ENCODE results near the gene ERF. TPM values are rescaled to one million over a fixed set of nuclear protein-coding genes. Genes with fewer than 3 reads are reported as not detected.

Gene ERF
- total and polyA plus RNA-seq, 7 experiments from 2014 or later = 2.8 to 105 (median 49.4) TPM

DNA sequence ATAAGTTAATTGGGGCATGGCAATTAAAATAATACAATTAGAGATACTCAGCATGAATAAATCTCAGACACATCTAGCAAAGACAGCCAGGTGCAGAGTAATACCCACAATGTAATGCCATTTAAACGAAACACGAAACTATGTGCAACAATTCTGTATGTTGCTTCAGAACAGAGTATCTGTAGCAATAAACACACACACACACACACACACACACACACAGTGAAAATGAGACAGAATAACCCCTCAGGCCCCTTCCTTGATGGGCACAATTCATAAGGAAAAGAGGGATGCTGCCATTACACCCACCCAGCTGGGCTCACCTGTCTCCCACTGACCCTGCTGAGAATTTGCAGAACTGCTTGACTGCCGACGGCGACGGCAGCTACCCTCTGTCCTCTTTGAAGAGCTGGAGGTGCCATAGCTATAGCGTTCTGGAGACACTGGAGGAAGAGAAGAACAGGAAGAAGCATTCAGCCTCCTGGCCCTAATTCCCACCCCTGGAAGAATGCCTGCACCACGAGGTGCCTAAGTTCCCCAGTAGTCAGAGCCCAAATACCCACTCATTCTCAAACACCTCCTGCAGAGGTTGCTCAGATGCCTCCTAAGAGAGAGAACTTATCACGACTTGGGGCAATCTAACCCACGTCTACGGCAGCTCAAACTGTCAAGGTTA lies 40.0 kb downstream of the ERF start:
- H3K9me3 ChIP-seq (ENCODE audit: control insufficient read depth in 2 of 3, low read length in 3 of 3) = no peaks in the 10 kb centered on the region
- H3K4me3 Mint-ChIP-seq = peak overlapping the region; percentile 89 to 99 (median 95)
- POLR2A ChIA-PET = interaction anchor here (1.3 to 8.0 kb wide), 7 partner anchors 9 to 102 kb away, joined by 3 to 84 read pairs (median 6); partner anchors contain the start of gene GSK3A
- peaks cover 10 to 34% (median 28%) of the 10 kb centered on the region in 5 donors for H3K36me3 Mint-ChIP-seq
- H3K27me3 ChIP-seq (ENCODE audit: control insufficient read depth in 2 of 2, insufficient read depth in 2 of 2, low read length in 2 of 2) = no peaks in the 10 kb centered on the region
- H3K36me3 ChIP-seq (ENCODE audit: control insufficient read depth in 2 of 3, insufficient read depth in 3 of 3, low read length in 3 of 3) = peaks cover 7 to 53% (median 17%) of the 10 kb centered on the region in 3 experiments
- peaks cover 47 to 61% of the 10 kb centered on the region in 2 donors for H3K4me1 ChIP-seq (ENCODE audit: control insufficient read depth in 2 of 2, insufficient read depth in 2 of 2, low read length in 2 of 2)
- peak overlapping the region; percentile 30 to 98 (median 88) for H3K27ac Mint-ChIP-seq
- H3K27ac ChIP-seq (ENCODE audit: low read depth, low read length) = peak overlapping the region; percentile 99
- H3K27me3 Mint-ChIP-seq = peaks cover 0 to 3% (median 0%) of the 10 kb centered on the region in 5 donors
- H3K4me1 Mint-ChIP-seq = peaks cover 56 to 78% (median 64%) of the 10 kb centered on the region in 7 donors
- CTCF ChIA-PET = interaction anchor here (1.0 to 2.3 kb wide), 4 partner anchors 13 to 82 kb away, joined by 3 to 8 read pairs (median 6); partner anchors contain the start of gene POU2F2
- ATAC-seq (no peak), DNase-seq (no peak)
- intact Hi-C loops (cut with micrococcal nuclease) = loop anchor here (5.0 to 10.0 kb wide), 2 partner anchors 182 to 330 kb away; partner anchors contain the start of gene ARHGEF1 (in 1 of the 2)
- peak overlapping the region; percentile 75 for H3K4me3 ChIP-seq (ENCODE audit: low read length)
- peaks cover 0 to 5% (median 0%) of the 10 kb centered on the region in 11 donors for H3K9me3 Mint-ChIP-seq

GRCh38 chr19:42212886-42213285 lies 42.0 kb downstream of the ERF start:
- H3K27me3 ChIP-seq (ENCODE audit: control insufficient read depth in 2 of 2, insufficient read depth in 2 of 2, low read length in 2 of 2) = no peaks in the 10 kb centered on the region
- peaks cover 0 to 3% (median 0%) of the 10 kb centered on the region in 5 donors for H3K27me3 Mint-ChIP-seq
- peaks cover 12 to 50% (median 39%) of the 10 kb centered on the region in 5 donors for H3K36me3 Mint-ChIP-seq
- peaks cover 0 to 5% (median 0%) of the 10 kb centered on the region in 11 donors for H3K9me3 Mint-ChIP-seq
- no peak overlapping the region for H3K4me3 ChIP-seq (ENCODE audit: low read length)
- peak overlapping the region; percentile 26 to 99 (median 78) for H3K4me3 Mint-ChIP-seq
- H3K4me1 ChIP-seq (ENCODE audit: control insufficient read depth in 2 of 2, insufficient read depth in 2 of 2, low read length in 2 of 2) = peaks cover 37 to 45% of the 10 kb centered on the region in 2 donors
- H3K4me1 Mint-ChIP-seq = peaks cover 58 to 79% (median 63%) of the 10 kb centered on the region in 7 donors
- DNase-seq (no peak), ATAC-seq (no peak)
- H3K27ac Mint-ChIP-seq = peak overlapping the region; percentile 40 to 84 (median 67)
- POLR2A ChIA-PET = interaction anchor here (0.7 to 8.0 kb wide), 2 partner anchors 13 to 136 kb away, joined by 3 to 56 read pairs; no protein-coding TSS in a partner anchor
- peaks cover 20 to 73% (median 30%) of the 10 kb centered on the region in 3 experiments for H3K36me3 ChIP-seq (ENCODE audit: control insufficient read depth in 2 of 3, insufficient read depth in 3 of 3, low read length in 3 of 3)
- H3K27ac ChIP-seq (ENCODE audit: low read depth, low read length) = peak overlapping the region; percentile 52
- no peaks in the 10 kb centered on the region for H3K9me3 ChIP-seq (ENCODE audit: control insufficient read depth in 2 of 3, low read length in 3 of 3)
- CTCF ChIA-PET = interaction anchor here (1.0 kb wide), 1 partner anchor 84 kb away, joined by 3 read pairs; no protein-coding TSS in a partner anchor
- intact Hi-C loops (cut with micrococcal nuclease) = loop anchor here in 1 of 2 donors (10.0 kb wide), 1 partner anchor 328 kb away; the partner anchor contains the start of gene ARHGEF1

GRCh38 chr19:42208612-42209011 lies 46.3 kb downstream of the ERF start:
- intact Hi-C loops (cut with micrococcal nuclease) = no loop called here
- H3K9me3 Mint-ChIP-seq = no peaks in the 10 kb centered on the region
- H3K4me3 Mint-ChIP-seq = peak overlapping the region in 5 of 10 donors; percentile 7 to 67 (median 22)
- CTCF ChIA-PET = no interaction called here
- peaks cover 21 to 50% (median 41%) of the 10 kb centered on the region in 5 donors for H3K36me3 Mint-ChIP-seq
- no peaks in the 10 kb centered on the region for H3K9me3 ChIP-seq (ENCODE audit: control insufficient read depth in 2 of 3, low read length in 3 of 3)
- no peaks in the 10 kb centered on the region for H3K27me3 ChIP-seq (ENCODE audit: control insufficient read depth in 2 of 2, insufficient read depth in 2 of 2, low read length in 2 of 2)
- H3K4me1 Mint-ChIP-seq = peaks cover 50 to 88% (median 62%) of the 10 kb centered on the region in 7 donors
- H3K4me3 ChIP-seq (ENCODE audit: low read length) = no peak overlapping the region
- ATAC-seq = no peak
- no peaks in the 10 kb centered on the region for H3K27me3 Mint-ChIP-seq
- H3K36me3 ChIP-seq (ENCODE audit: control insufficient read depth in 2 of 3, insufficient read depth in 3 of 3, low read length in 3 of 3) = peaks cover 15 to 83% (median 24%) of the 10 kb centered on the region in 3 experiments
- no peak overlapping the region for H3K27ac ChIP-seq (ENCODE audit: low read depth, low read length)
- DNase-seq = no peak
- POLR2A ChIA-PET = no interaction called here
- H3K27ac Mint-ChIP-seq = peak overlapping the region in 5 of 9 donors; percentile 40 to 89 (median 81)
- peaks cover 16 to 21% of the 10 kb centered on the region in 2 donors for H3K4me1 ChIP-seq (ENCODE audit: control insufficient read depth in 2 of 2, insufficient read depth in 2 of 2, low read length in 2 of 2)

- peak overlapping the region; percentile 36 to 93 (median 82) for H3K27ac Mint-ChIP-seq
- ChIA-PET CTCF (interaction anchor here (0.7 kb wide), 1 partner anchor 16 kb away, joined by 3 read pairs; no protein-coding TSS in a partner anchor), POLR2A (interaction anchor here (1.1 kb wide), 1 partner anchor 9 kb away, joined by 4 read pairs; no protein-coding TSS in a partner anchor)
- DNase-seq = no peak
- H3K9me3 Mint-ChIP-seq = no peaks in the 10 kb centered on the region
- H3K4me3 Mint-ChIP-seq = peak overlapping the region in 9 of 10 donors; percentile 10 to 67 (median 49)
- Histone ChIP-seq H3K4me3 (ENCODE audit: low read length) (no peak overlapping the region), H3K4me1 (ENCODE audit: control insufficient read depth in 2 of 2, insufficient read depth in 2 of 2, low read length in 2 of 2) (peaks cover 17 to 19% of the 10 kb centered on the region in 2 donors), H3K36me3 (ENCODE audit: control insufficient read depth in 2 of 3, insufficient read depth in 3 of 3, low read length in 3 of 3) (peaks cover 15 to 87% (median 22%) of the 10 kb centered on the region in 3 experiments), H3K9me3 (ENCODE audit: control insufficient read depth in 2 of 3, low read length in 3 of 3) (no peaks in the 10 kb centered on the region), H3K27ac (ENCODE audit: low read depth, low read length) (peak overlapping the region; percentile 12), H3K27me3 (ENCODE audit: control insufficient read depth in 2 of 2, insufficient read depth in 2 of 2, low read length in 2 of 2) (no peaks in the 10 kb centered on the region)
- intact Hi-C loops (cut with micrococcal nuclease) = no loop called here
- ATAC-seq = peak; percentile 70
- H3K36me3 Mint-ChIP-seq = peaks cover 18 to 49% (median 42%) of the 10 kb centered on the region in 5 donors
- H3K27me3 Mint-ChIP-seq = no peaks in the 10 kb centered on the region
- H3K4me1 Mint-ChIP-seq = peaks cover 50 to 88% (median 62%) of the 10 kb centered on the region in 7 donors
Observed at GRCh38 chr19:42207767-42208271, 47.1 kb downstream of the ERF start.

DNA sequence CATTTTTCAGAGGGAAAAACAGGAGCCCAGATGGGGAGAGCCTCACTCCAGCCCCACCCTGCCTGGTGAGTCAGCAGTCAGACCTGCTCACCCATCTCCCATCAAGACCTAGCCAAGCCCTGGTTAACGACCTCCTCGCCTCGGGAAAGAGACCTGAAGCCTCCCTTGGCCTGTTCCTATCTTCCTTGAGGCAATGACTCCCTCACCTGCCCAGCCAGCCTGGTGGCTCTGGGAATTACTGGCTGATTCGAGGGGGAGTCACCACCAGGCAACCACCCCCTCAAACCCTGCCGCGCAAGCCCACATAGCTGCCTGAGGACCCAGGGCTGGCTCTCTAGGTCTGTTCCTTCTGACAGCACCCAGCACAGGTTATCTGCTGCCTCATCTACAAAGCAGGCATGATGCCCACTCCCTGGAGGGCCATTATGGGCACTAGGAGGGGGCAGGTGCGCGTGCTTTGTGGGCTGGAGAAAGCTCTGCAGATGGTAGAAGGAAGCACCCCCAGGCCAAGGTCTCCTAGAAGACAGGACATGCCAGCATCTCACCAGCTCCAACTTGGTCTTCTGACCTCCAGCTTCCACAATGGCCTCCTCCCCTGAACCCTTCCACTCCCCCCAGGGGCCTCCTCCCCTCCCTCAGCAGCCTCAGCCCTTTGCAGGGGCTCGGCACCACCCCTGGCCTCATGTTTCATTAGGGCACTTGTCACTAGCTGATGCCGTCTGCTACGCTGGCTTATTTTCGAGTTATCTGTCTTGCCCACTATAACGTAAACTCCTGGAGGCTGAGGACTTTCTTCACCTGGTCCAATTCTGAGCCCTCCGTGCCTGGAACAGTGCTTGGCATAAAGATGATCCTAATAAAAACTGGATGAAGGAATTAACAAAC lies 47.8 kb downstream of the ERF start:
- H3K4me1 ChIP-seq (ENCODE audit: control insufficient read depth in 2 of 2, insufficient read depth in 2 of 2, low read length in 2 of 2) = peaks cover 21 to 24% of the 10 kb centered on the region in 2 donors
- DNase-seq = no peak
- no peak for ATAC-seq
- H3K36me3 ChIP-seq (ENCODE audit: control insufficient read depth in 2 of 3, insufficient read depth in 3 of 3, low read length in 3 of 3) = peaks cover 15 to 83% (median 22%) of the 10 kb centered on the region in 3 experiments
- no peaks in the 10 kb centered on the region for H3K27me3 ChIP-seq (ENCODE audit: control insufficient read depth in 2 of 2, insufficient read depth in 2 of 2, low read length in 2 of 2)
- no peaks in the 10 kb centered on the region for H3K27me3 Mint-ChIP-seq
- H3K4me1 Mint-ChIP-seq = peaks cover 51 to 88% (median 65%) of the 10 kb centered on the region in 7 donors
- H3K9me3 ChIP-seq (ENCODE audit: control insufficient read depth in 2 of 3, low read length in 3 of 3) = no peaks in the 10 kb centered on the region
- H3K27ac ChIP-seq (ENCODE audit: low read depth, low read length) = no peak overlapping the region
- peak overlapping the region in 4 of 10 donors; percentile 30 to 67 (median 50) for H3K4me3 Mint-ChIP-seq
- no peak overlapping the region for H3K4me3 ChIP-seq (ENCODE audit: low read length)
- no peaks in the 10 kb centered on the region for H3K9me3 Mint-ChIP-seq
- H3K36me3 Mint-ChIP-seq = peaks cover 16 to 50% (median 41%) of the 10 kb centered on the region in 5 donors
- ChIA-PET POLR2A (interaction anchor here (1.1 kb wide), 1 partner anchor 9 kb away, joined by 4 read pairs; no protein-coding TSS in a partner anchor), CTCF (interaction anchor here (0.7 to 1.0 kb wide), 2 partner anchors 16 to 98 kb away, joined by 3 read pairs; no protein-coding TSS in a partner anchor)
- intact Hi-C loops (cut with micrococcal nuclease) = no loop called here
- peak overlapping the region; percentile 53 to 93 (median 82) for H3K27ac Mint-ChIP-seq

Data from naive thymus-derived CD4-positive, alpha-beta T cell (primary cell).